ENCODE data around the gene RPUSD1.

The RPUSD1 gene

GRCh38 chr16:764848-765487 is 23.2 kb downstream of the RPUSD1 start:
- H3K79me2 ChIP-seq (ENCODE audit: insufficient read depth, low read length): no peaks in the 10 kb centered on the region
- no peak overlapping the region for H2AFZ ChIP-seq (ENCODE audit: low read depth, low read length, severe bottlenecking)
- H3K9me3 ChIP-seq (ENCODE audit: insufficient read depth, low read length): no peaks in the 10 kb centered on the region
- no peaks in the 10 kb centered on the region for H3K36me3 ChIP-seq (ENCODE audit: low read length)
- H3K9me2 ChIP-seq (replicated peaks; ENCODE audit: insufficient read depth, low read length): no peaks in the 10 kb centered on the region
- no peak for TF ChIP-seq CTCF (IDR thresholded peaks at IDR 0.05; ENCODE audit: insufficient read depth, low read length, poor library complexity, severe bottlenecking)
- TF ChIP-seq EZH2phosphoT487 (conservative IDR thresholded peaks at IDR 0.05; ENCODE audit: low read length): no peak
- no peaks in the 10 kb centered on the region for H3F3A ChIP-seq (ENCODE audit: insufficient read depth)
- H3K9ac ChIP-seq (ENCODE audit: low read length): no peak overlapping the region
- no peaks in the 10 kb centered on the region for H4K20me1 ChIP-seq (ENCODE audit: low read depth, low read length)
- no peak overlapping the region for H3K27ac ChIP-seq (ENCODE audit: low read depth, low read length)
- no peaks in the 10 kb centered on the region for H3K27me3 ChIP-seq (ENCODE audit: low read length)
- H3K4me3 ChIP-seq (ENCODE audit: insufficient read depth, low read length, poor library complexity, severe bottlenecking): no peak overlapping the region
- H3K4me2 ChIP-seq (ENCODE audit: low read depth, low read length, poor library complexity, severe bottlenecking): no peak overlapping the region

- no peaks in the 10 kb centered on the region for H3K9me2 ChIP-seq (replicated peaks; ENCODE audit: insufficient read depth, low read length)
- no peaks in the 10 kb centered on the region for H3K79me2 ChIP-seq (ENCODE audit: insufficient read depth, low read length)
- no peak overlapping the region for H3K4me3 ChIP-seq (ENCODE audit: insufficient read depth, low read length, poor library complexity, severe bottlenecking)
- TF ChIP-seq EZH2phosphoT487 (conservative IDR thresholded peaks at IDR 0.05; ENCODE audit: low read length) (no peak), CTCF (IDR thresholded peaks at IDR 0.05; ENCODE audit: insufficient read depth, low read length, poor library complexity, severe bottlenecking) (no peak)
- H3K4me2 ChIP-seq (ENCODE audit: low read depth, low read length, poor library complexity, severe bottlenecking): no peak overlapping the region
- no peak overlapping the region for H3K27ac ChIP-seq (ENCODE audit: low read depth, low read length)
- no peaks in the 10 kb centered on the region for H3K36me3 ChIP-seq (ENCODE audit: low read length)
- H3K9ac ChIP-seq (ENCODE audit: low read length): no peak overlapping the region
- no peaks in the 10 kb centered on the region for H3K9me3 ChIP-seq (ENCODE audit: insufficient read depth, low read length)
- H2AFZ ChIP-seq (ENCODE audit: low read depth, low read length, severe bottlenecking): no peak overlapping the region
- H3K27me3 ChIP-seq (ENCODE audit: low read length): no peaks in the 10 kb centered on the region
- H3F3A ChIP-seq (ENCODE audit: insufficient read depth): no peaks in the 10 kb centered on the region
- no peaks in the 10 kb centered on the region for H4K20me1 ChIP-seq (ENCODE audit: low read depth, low read length)
These were observed 23.9 kb downstream of the RPUSD1 start for GRCh38 chr16:764184-764750.

- H3K79me2 ChIP-seq (ENCODE audit: insufficient read depth, low read length): no peaks in the 10 kb centered on the region
- H3K36me3 ChIP-seq (ENCODE audit: low read length): no peaks in the 10 kb centered on the region
- no peaks in the 10 kb centered on the region for H3F3A ChIP-seq (ENCODE audit: insufficient read depth)
- TF ChIP-seq EZH2phosphoT487 (conservative IDR thresholded peaks at IDR 0.05; ENCODE audit: low read length): no peak
- no peak for TF ChIP-seq CTCF (IDR thresholded peaks at IDR 0.05; ENCODE audit: insufficient read depth, low read length, poor library complexity, severe bottlenecking)
- H3K9me3 ChIP-seq (ENCODE audit: insufficient read depth, low read length): no peaks in the 10 kb centered on the region
- no peak overlapping the region for H3K4me3 ChIP-seq (ENCODE audit: insufficient read depth, low read length, poor library complexity, severe bottlenecking)
- no peaks in the 10 kb centered on the region for H3K27me3 ChIP-seq (ENCODE audit: low read length)
- no peak overlapping the region for H3K4me2 ChIP-seq (ENCODE audit: low read depth, low read length, poor library complexity, severe bottlenecking)
- no peaks in the 10 kb centered on the region for H4K20me1 ChIP-seq (ENCODE audit: low read depth, low read length)
- no peaks in the 10 kb centered on the region for H3K9me2 ChIP-seq (replicated peaks; ENCODE audit: insufficient read depth, low read length)
- H3K27ac ChIP-seq (ENCODE audit: low read depth, low read length): no peak overlapping the region
- H2AFZ ChIP-seq (ENCODE audit: low read depth, low read length, severe bottlenecking): no peak overlapping the region
- no peak overlapping the region for H3K9ac ChIP-seq (ENCODE audit: low read length)
These were observed 24.6 kb downstream of the RPUSD1 start for GRCh38 chr16:763369-764183.
